Astrocyte (in vitro differentiated cells and primary cell): ENCODE data around the gene RNU1-1. TPM values are rescaled to one million over a fixed set of nuclear protein-coding genes. Genes with fewer than 3 reads are reported as not detected.
"Not testable (repeated sequence)": the region's sequence is repeated elsewhere in the genome, so short reads cannot be mapped to it uniquely, and the experiment has no call there.

ENCODE experiments used
- DNase-seq: peaks from one replicate; pipeline ENCODE4 v3.0.0-alpha.2; 2010; ENCODE audit warnings: low read depth
- FAIRE-seq: peaks from 2 replicates; lab custom pipeline; 2011; peaks lifted over from hg19 to GRCh38; lab: Jason Lieb, UNC
- H2AFZ ChIP-seq: 2 replicates; pipeline ENCODE4 v1.6.0; 2012; ENCODE audit warnings: low read depth, low read length, inconsistent platforms
- H3K27ac ChIP-seq: 2 replicates; pipeline ENCODE4 v1.5.1; 2011; ENCODE audit warnings: low read depth, low read length, inconsistent platforms
- H3K27me3 ChIP-seq: 2 replicates; pipeline ENCODE4 v1.6.0; 2011; ENCODE audit warnings: low read length, inconsistent platforms; ENCODE audit not compliant: insufficient read depth
- H3K36me3 ChIP-seq: 2 replicates; pipeline ENCODE4 v1.5.1; 2011; ENCODE audit warnings: low read length, inconsistent platforms; ENCODE audit not compliant: insufficient read depth
- H3K4me1 ChIP-seq: 2 replicates; pipeline ENCODE4 v1.5.1; 2011; ENCODE audit warnings: low read length, inconsistent platforms; ENCODE audit not compliant: insufficient read depth
- H3K4me2 ChIP-seq: 2 replicates; pipeline ENCODE4 v1.6.0; 2012; ENCODE audit warnings: low read length, inconsistent platforms
- H3K4me3 ChIP-seq: 2 replicates; pipeline ENCODE4 v1.5.1; 2011; ENCODE audit warnings: low read depth, mild to moderate bottlenecking, low read length, inconsistent platforms; ENCODE audit not compliant: insufficient read depth
- H3K79me2 ChIP-seq: 2 replicates; pipeline ENCODE4 v1.6.0; 2012; ENCODE audit warnings: mild to moderate bottlenecking, low read length, inconsistent platforms; ENCODE audit not compliant: insufficient read depth
- H3K9ac ChIP-seq: 2 replicates; pipeline ENCODE4 v1.6.0; 2012; ENCODE audit warnings: mild to moderate bottlenecking, low read length, inconsistent platforms
- H3K9me3 ChIP-seq: 2 replicates; pipeline ENCODE4 v1.5.1; 2012; ENCODE audit warnings: low read depth, mild to moderate bottlenecking, low read length, inconsistent platforms; ENCODE audit not compliant: insufficient read depth
- H4K20me1 ChIP-seq: 2 replicates; pipeline ENCODE4 v1.6.0; 2012; ENCODE audit warnings: low read length, inconsistent platforms; ENCODE audit not compliant: insufficient read depth
- H3K27ac Mint-ChIP-seq: one replicate; pipeline ENCODE4 v1.8.0; 2021; ENCODE audit warnings: mild to moderate bottlenecking, mixed read lengths; ENCODE audit not compliant: unreplicated experiment
- H3K27me3 Mint-ChIP-seq: one replicate; pipeline ENCODE4 v1.8.0; 2021; ENCODE audit warnings: low read depth, mixed read lengths; ENCODE audit not compliant: unreplicated experiment
- H3K36me3 Mint-ChIP-seq: one replicate; pipeline ENCODE4 v1.8.0; 2021; ENCODE audit warnings: low read depth, mixed read lengths; ENCODE audit not compliant: unreplicated experiment
- H3K4me1 Mint-ChIP-seq: one replicate; pipeline ENCODE4 v1.8.0; 2021; ENCODE audit warnings: low read depth, mixed read lengths; ENCODE audit not compliant: unreplicated experiment
- H3K4me3 Mint-ChIP-seq: one replicate; pipeline ENCODE4 v1.8.0; 2021; ENCODE audit warnings: mild to moderate bottlenecking, moderate library complexity, mixed read lengths; ENCODE audit not compliant: unreplicated experiment
- H3K9me3 Mint-ChIP-seq: one replicate; pipeline ENCODE4 v1.8.0; 2021; ENCODE audit warnings: mild to moderate bottlenecking, mixed read lengths; ENCODE audit not compliant: unreplicated experiment
- total RNA-seq: library from RNA; stranded (reverse); gene quantifications from 2 replicates; pipeline ENCODE4 v1.2.1, GENCODE V29; 2021

Gene RNU1-1
- total RNA-seq, 1 donor from 2014 or later, result 1,356 TPM

- H3K79me2 ChIP-seq, H3K27ac Mint-ChIP-seq, DNase-seq, H2AFZ ChIP-seq, H3K36me3 ChIP-seq, H3K4me1 ChIP-seq, H3K4me3 ChIP-seq, H3K4me1 Mint-ChIP-seq, FAIRE-seq, H3K9ac ChIP-seq, H3K9me3 ChIP-seq, H3K4me2 ChIP-seq, H3K4me3 Mint-ChIP-seq, H3K27me3 ChIP-seq, H3K9me3 Mint-ChIP-seq, H3K36me3 Mint-ChIP-seq, H4K20me1 ChIP-seq, H3K27ac ChIP-seq: not testable (repeated sequence)
- H3K27me3 Mint-ChIP-seq, result peaks cover 20% of the 10 kb centered on the region
These were observed 18.3 kb upstream of the RNU1-1 start for GRCh38 chr1:16532235-16532991.

GRCh38 chr1:16528338-16528737 lies 14.3 kb upstream of the RNU1-1 start:
- DNase-seq, H3K9me3 ChIP-seq, H3K36me3 ChIP-seq, H3K79me2 ChIP-seq, H3K4me1 Mint-ChIP-seq, H3K9ac ChIP-seq, H3K36me3 Mint-ChIP-seq, H3K9me3 Mint-ChIP-seq, H3K27ac ChIP-seq, H3K4me3 ChIP-seq, FAIRE-seq, H3K4me3 Mint-ChIP-seq, H3K4me2 ChIP-seq, H4K20me1 ChIP-seq, H3K4me1 ChIP-seq, H2AFZ ChIP-seq, H3K27ac Mint-ChIP-seq: not testable (repeated sequence)
- peaks cover 12% of the 10 kb centered on the region for H3K27me3 ChIP-seq
- peaks cover 30% of the 10 kb centered on the region for H3K27me3 Mint-ChIP-seq

DNA sequence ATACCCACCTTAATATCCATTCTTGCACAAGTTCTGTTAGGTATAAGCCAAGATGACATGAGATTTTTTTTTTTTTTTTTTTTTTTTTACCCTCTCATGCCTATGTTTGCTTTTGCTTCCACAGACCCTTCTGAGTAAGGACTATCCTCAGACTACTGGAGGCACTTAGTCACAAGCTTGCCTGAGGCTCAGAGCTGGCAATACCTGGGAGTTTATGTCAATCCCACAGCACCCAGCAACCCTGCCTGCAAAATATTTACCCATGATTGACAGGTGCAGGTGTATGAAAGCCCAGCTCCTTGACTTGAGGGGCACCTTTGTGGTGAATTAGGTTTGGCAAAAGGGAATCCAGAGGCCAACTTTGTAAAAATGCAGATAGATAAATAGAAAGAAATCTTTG lies 11.7 kb upstream of the RNU1-1 start:
- not testable (repeated sequence) for H3K36me3 Mint-ChIP-seq, H3K79me2 ChIP-seq, H3K9me3 ChIP-seq, H3K36me3 ChIP-seq, H3K4me2 ChIP-seq, H3K27ac Mint-ChIP-seq, FAIRE-seq, DNase-seq, H3K9me3 Mint-ChIP-seq, H3K27ac ChIP-seq, H3K4me1 ChIP-seq, H3K4me3 ChIP-seq, H4K20me1 ChIP-seq, H3K4me1 Mint-ChIP-seq, H2AFZ ChIP-seq, H3K9ac ChIP-seq, H3K4me3 Mint-ChIP-seq
- peaks cover 16% of the 10 kb centered on the region for H3K27me3 ChIP-seq
- H3K27me3 Mint-ChIP-seq, result peaks cover 25% of the 10 kb centered on the region

DNA sequence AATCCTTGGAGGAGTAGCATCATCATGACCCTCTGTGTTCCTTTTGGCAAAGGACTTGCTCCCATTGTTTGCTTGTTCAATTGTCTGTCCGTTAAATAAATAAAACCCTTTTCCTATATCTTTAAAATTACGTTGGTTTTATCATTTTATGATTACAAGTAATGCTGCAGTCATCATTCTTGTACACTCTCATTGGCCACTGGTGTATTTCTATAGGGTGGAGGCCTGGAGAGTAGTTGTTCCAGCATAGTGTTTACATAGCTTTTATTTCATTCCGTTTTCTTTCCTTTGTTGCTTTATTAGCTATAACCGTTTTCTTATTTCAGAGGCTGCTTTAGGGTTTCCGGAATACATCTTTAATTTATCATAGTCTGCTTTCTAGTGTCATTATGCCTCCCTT lies 7.6 kb upstream of the RNU1-1 start:
- H3K4me3 Mint-ChIP-seq, H3K36me3 ChIP-seq, H3K4me3 ChIP-seq, H3K4me2 ChIP-seq, H3K4me1 Mint-ChIP-seq, H3K27ac Mint-ChIP-seq, H3K27ac ChIP-seq, H3K36me3 Mint-ChIP-seq, H3K9ac ChIP-seq, H2AFZ ChIP-seq, H4K20me1 ChIP-seq, FAIRE-seq, H3K79me2 ChIP-seq, DNase-seq, H3K4me1 ChIP-seq, H3K9me3 Mint-ChIP-seq, H3K9me3 ChIP-seq: not testable (repeated sequence)
- H3K27me3 ChIP-seq, result peaks cover 22% of the 10 kb centered on the region
- peaks cover 36% of the 10 kb centered on the region for H3K27me3 Mint-ChIP-seq
